Hepatocyte (in vitro differentiated cells): ENCODE measurements around the gene STK17A.

Experiments
- CTCF ChIP-seq: fragments of 200-600 bp; sonication (generic); IDR thresholded peaks from 2 replicates; pipeline ENCODE4 v1.5.1; 2016; ENCODE audit warnings: antibody characterized with exemption, mild to moderate bottlenecking; ENCODE audit not compliant: poor library complexity
- EZH2 ChIP-seq: fragments of 200-600 bp; sonication (generic); IDR thresholded peaks from 2 replicates; pipeline ENCODE4 v1.6.1; 2016; ENCODE audit warnings: antibody characterized with exemption, mild to moderate bottlenecking, borderline replicate concordance
- EZH2phosphoT487 ChIP-seq: fragments of 200-600 bp; sonication (generic); IDR thresholded peaks from one replicate; pipeline ENCODE4 v1.6.1; 2018; ENCODE audit warnings: antibody characterized with exemption, mild to moderate bottlenecking, low read depth, moderate library complexity; ENCODE audit not compliant: unreplicated experiment, severe bottlenecking

GRCh38 chr7:43593010-43593409 is 10.1 kb downstream of the STK17A start:
- TF ChIP-seq CTCF (no peak), EZH2 (no peak), EZH2phosphoT487 (no peak)
